H1 (cell line): ENCODE measurements around the gene TUBGCP4. TPM values are rescaled to one million over a fixed set of nuclear protein-coding genes. Genes with fewer than 3 reads are reported as not detected.

Source experiments
- CTCF ChIA-PET: fragments of 300-600 bp; sonication (Branson Sonifier 250); formaldehyde crosslinking; loops from one replicate; lab custom pipeline; 2021; ENCODE audit not compliant: partially characterized antibody; lab: Charles Lee
- POLR2A ChIA-PET: fragments of 300-600 bp; sonication (Branson Sonifier 250); formaldehyde crosslinking; loops from one replicate; lab custom pipeline; 2021; ENCODE audit warnings: inconsistent platforms; ENCODE audit not compliant: partially characterized antibody; lab: Charles Lee
- DNase-seq, 2 experiments: peaks; one replicate each; pipeline versions ENCODE4 v3.0.0 to v3.0.0-alpha.2; 2010 to 2022; ENCODE audit warnings: low spot score in 2 of 2, low read depth in 1 of 2, mixed read lengths in 1 of 2
- FAIRE-seq: peaks from 2 replicates; lab custom pipeline; 2011; peaks lifted over from hg19 to GRCh38; lab: Jason Lieb, UNC
- H2AFZ ChIP-seq: 2 replicates; pipeline ENCODE4 v1.8.1; 2012; ENCODE audit warnings: low read length, inconsistent platforms
- H2AK5ac ChIP-seq: 2 replicates; pipeline ENCODE4 v1.6.1; 2013; ENCODE audit warnings: low read depth, low read length
- H2BK120ac ChIP-seq: replicated peaks from 2 replicates; pipeline ENCODE3; 2013; ENCODE audit warnings: low read depth, low read length, inconsistent platforms
- H2BK12ac ChIP-seq: 2 replicates; pipeline ENCODE4 v1.6.1; 2013; ENCODE audit warnings: low read depth, low read length
- H2BK15ac ChIP-seq: 2 replicates; pipeline ENCODE4 v1.6.1; 2013; ENCODE audit warnings: low read length
- H2BK20ac ChIP-seq: 2 replicates; pipeline ENCODE4 v1.6.1; 2013; ENCODE audit warnings: low read length
- H2BK5ac ChIP-seq: 2 replicates; pipeline ENCODE4 v1.6.1; 2013; ENCODE audit warnings: low read depth, low read length
- H3K14ac ChIP-seq: 2 replicates; pipeline ENCODE4 v1.6.1; 2013; ENCODE audit warnings: inconsistent platforms; ENCODE audit not compliant: insufficient read length
- H3K18ac ChIP-seq: 2 replicates; pipeline ENCODE4 v1.6.1; 2013; ENCODE audit warnings: low read length; ENCODE audit errors: extremely low read depth
- H3K23ac ChIP-seq: 2 replicates; pipeline ENCODE4 v1.6.1; 2013; ENCODE audit warnings: inconsistent platforms; ENCODE audit not compliant: insufficient read length
- H3K23me2 ChIP-seq: 2 replicates; pipeline ENCODE4 v1.6.1; 2013; ENCODE audit warnings: low read depth, low read length
- H3K27ac ChIP-seq: 2 replicates; pipeline ENCODE4 v1.6.1; 2011; ENCODE audit warnings: low read depth, low read length, inconsistent platforms
- H3K27me3 ChIP-seq, 4 experiments: replicated peaks in 1 of 4; 1 replicate in 1 of 4; 2 replicates in 3 of 4; pipeline versions ENCODE4 v1.6.1 to v1.8.1; 2011 to 2013; ENCODE audit warnings: low read length in 3 of 4, mild to moderate bottlenecking in 3 of 4, inconsistent platforms in 2 of 4, mixed read lengths in 2 of 4, moderate library complexity in 1 of 4; ENCODE audit not compliant: control insufficient read depth in 3 of 4, insufficient read depth in 3 of 4; ENCODE audit errors: extremely low read depth in 1 of 4
- H3K36me3 ChIP-seq, 4 experiments: 2 replicates each; pipeline versions ENCODE4 v1.6.1 to v1.8.1; 2011 to 2013; ENCODE audit warnings: mild to moderate bottlenecking in 4 of 4, low read length in 3 of 4, moderate library complexity in 2 of 4, control low read depth in 1 of 4, inconsistent platforms in 1 of 4; ENCODE audit not compliant: insufficient read depth in 4 of 4, control insufficient read depth in 2 of 4
- H3K4ac ChIP-seq: replicated peaks from 2 replicates; pipeline ENCODE3; 2013; ENCODE audit warnings: low read length, low read depth, mixed read lengths, inconsistent platforms; ENCODE audit not compliant: insufficient read length
- H3K4me1 ChIP-seq, 4 experiments: replicated peaks in 1 of 4; 1 replicate in 1 of 4; 2 replicates in 3 of 4; pipeline versions ENCODE4 v1.6.1 to v1.8.1; 2011 to 2013; ENCODE audit warnings: low read length in 3 of 4, inconsistent platforms in 2 of 4, mixed read lengths in 1 of 4; ENCODE audit not compliant: insufficient read depth in 4 of 4, control insufficient read depth in 3 of 4
- H3K4me2 ChIP-seq, 2 experiments: 2 replicates each; pipeline versions ENCODE4 v1.6.1 to v1.8.1; 2011 to 2013; ENCODE audit warnings: low read depth in 2 of 2, low read length in 2 of 2, control low read depth in 1 of 2, inconsistent platforms in 1 of 2, mild to moderate bottlenecking in 1 of 2; ENCODE audit not compliant: insufficient read depth in 1 of 2
- H3K4me3 ChIP-seq, 4 experiments: fragments of 200-600, 300-600 bp in 1 of 4; sonication (generic), shearing (Covaris generic), sonication (Bioruptor Twin) in 1 of 4; 2 replicates each; pipeline versions ENCODE4 v1.5.1 to v1.8.1; 2011 to 2016; ENCODE audit warnings: low read length in 4 of 4, low read depth in 3 of 4, control low read depth in 2 of 4, inconsistent platforms in 2 of 4, mild to moderate bottlenecking in 2 of 4, mixed read lengths in 1 of 4, moderate library complexity in 1 of 4; ENCODE audit not compliant: insufficient read depth in 2 of 4; ENCODE audit errors: extremely low read depth in 1 of 4
- H3K56ac ChIP-seq: replicated peaks from 2 replicates; pipeline ENCODE3; 2013; ENCODE audit warnings: low read depth, mild to moderate bottlenecking, mixed read lengths, low read length, inconsistent platforms; ENCODE audit not compliant: insufficient read length
- H3K79me1 ChIP-seq: 2 replicates; pipeline ENCODE4 v1.6.1; 2013; ENCODE audit warnings: low read depth, low read length, control low read depth
- H3K79me2 ChIP-seq, 2 experiments: 2 replicates each; pipeline versions ENCODE4 v1.6.1 to v1.8.1; 2012 to 2013; ENCODE audit warnings: low read length in 2 of 2, mild to moderate bottlenecking in 2 of 2, inconsistent platforms in 1 of 2; ENCODE audit not compliant: insufficient read depth in 2 of 2, control insufficient read depth in 1 of 2
- H3K9ac ChIP-seq, 4 experiments: replicated peaks in 1 of 4; 1 replicate in 1 of 4; 2 replicates in 3 of 4; pipeline versions ENCODE4 v1.6.1 to v1.8.1; 2011 to 2013; ENCODE audit warnings: low read depth in 3 of 4, low read length in 3 of 4, control low read depth in 2 of 4, mild to moderate bottlenecking in 2 of 4, moderate library complexity in 2 of 4, inconsistent platforms in 1 of 4; ENCODE audit errors: extremely low read depth in 1 of 4
- H3K9me3 ChIP-seq, 2 experiments: 2 replicates each; pipeline versions ENCODE4 v1.6.1 to v1.8.1; 2012 to 2013; ENCODE audit warnings: mild to moderate bottlenecking in 2 of 2, moderate library complexity in 2 of 2, control low read depth in 1 of 2, inconsistent platforms in 1 of 2, low read depth in 1 of 2, low read length in 1 of 2, mixed read lengths in 1 of 2; ENCODE audit not compliant: insufficient read depth in 2 of 2
- H4K20me1 ChIP-seq, 2 experiments: replicated peaks in 1 of 2; 2 replicates each; pipeline versions ENCODE3 to v1.8.1; 2011 to 2013; ENCODE audit warnings: inconsistent platforms in 2 of 2, low read length in 2 of 2, mild to moderate bottlenecking in 1 of 2; ENCODE audit not compliant: insufficient read depth in 2 of 2, control insufficient read depth in 1 of 2
- H4K5ac ChIP-seq: 2 replicates; pipeline ENCODE4 v1.6.1; 2013; ENCODE audit warnings: low read length, low read depth, mixed read lengths, inconsistent platforms; ENCODE audit not compliant: insufficient read length
- H4K8ac ChIP-seq: 2 replicates; pipeline ENCODE4 v1.8.0; 2013; ENCODE audit warnings: mild to moderate bottlenecking, moderate library complexity, low read length, inconsistent platforms; ENCODE audit not compliant: insufficient read depth; ENCODE audit errors: extremely low read depth
- H4K91ac ChIP-seq: replicated peaks from 2 replicates; pipeline ENCODE3; 2013; ENCODE audit warnings: low read length, mixed read lengths, inconsistent platforms; ENCODE audit not compliant: insufficient read length
- CTBP2 ChIP-seq: IDR thresholded peaks from 2 replicates; pipeline ENCODE4 v1.7.0; 2011; ENCODE audit warnings: borderline replicate concordance, mild to moderate bottlenecking, moderate library complexity, mixed read lengths, low read length; ENCODE audit not compliant: insufficient read depth, insufficient read length
- EZH2 ChIP-seq: fragments of 200-600 bp; sonication (generic); IDR thresholded peaks from 2 replicates; pipeline ENCODE4 v1.7.1; 2012; ENCODE audit warnings: low read depth, mild to moderate bottlenecking, moderate library complexity, low read length, inconsistent platforms; ENCODE audit not compliant: severe bottlenecking
- PHF8 ChIP-seq: fragments of 200-600 bp; sonication (generic); conservative IDR thresholded peaks from 2 replicates; pipeline ENCODE4 v1.7.1; 2012; ENCODE audit warnings: low read depth, mild to moderate bottlenecking, inconsistent platforms, low read length, moderate library complexity
- RAD21 ChIP-seq, 2 experiments: IDR thresholded peaks in 1 of 2; conservative IDR thresholded peaks in 1 of 2; 2 replicates each; pipeline ENCODE4 v1.6.1; 2011; ENCODE audit warnings: low read depth in 2 of 2, low read length in 2 of 2, improper control_type of control experiment in 1 of 2, inconsistent platforms in 1 of 2, mild to moderate bottlenecking in 1 of 2, moderate library complexity in 1 of 2
- RNF2 ChIP-seq: fragments of 200-900, 300-1000 bp; sonication (generic); IDR thresholded peaks from 2 replicates; pipeline ENCODE4 v1.7.1; 2016; ENCODE audit warnings: borderline replicate concordance, low read depth, mild to moderate bottlenecking, antibody characterized with exemption, low read length; ENCODE audit not compliant: poor library complexity, severe bottlenecking; ENCODE audit errors: missing control alignments
- RXRA ChIP-seq: IDR thresholded peaks from 2 replicates; pipeline ENCODE4 v1.6.1; 2011; ENCODE audit warnings: low read depth, mild to moderate bottlenecking, low read length, moderate library complexity; ENCODE audit not compliant: insufficient read depth
- SAP30 ChIP-seq: fragments of 300-600 bp; sonication (generic); IDR thresholded peaks from 2 replicates; pipeline ENCODE4 v1.7.1; 2012; ENCODE audit warnings: low read length, moderate library complexity, mild to moderate bottlenecking, inconsistent platforms; ENCODE audit not compliant: insufficient read depth, insufficient replicate concordance
- SIX5 ChIP-seq: IDR thresholded peaks from 2 replicates; pipeline ENCODE4 v1.6.1; 2011; ENCODE audit warnings: mild to moderate bottlenecking, low read depth, low read length
- TCF12 ChIP-seq: IDR thresholded peaks from 2 replicates; pipeline ENCODE4 v1.6.1; 2011; ENCODE audit warnings: low read depth, mild to moderate bottlenecking, low read length
- WGBS, 2 experiments: shearing (Covaris generic) in 1 of 2; methylation state at CpG; one replicate each; pipeline versions ENCODE4 v1.1.6 to v1.1.7; 2013 to 2015; ENCODE audit warnings: low lambda C conversion rate in 2 of 2, mixed read lengths in 2 of 2, inconsistent platforms in 1 of 2, low coverage in 1 of 2, missing lambda C conversion rate in 1 of 2; ENCODE audit not compliant: insufficient replicate concordance in 2 of 2, insufficient coverage in 1 of 2, insufficient read length in 1 of 2; ENCODE audit errors: extremely low coverage in 1 of 2, missing lambda C conversion rate in 1 of 2; 5-methylcytosine and 5-hydroxymethylcytosine counted together
- polyA plus RNA-seq, 7 experiments: library from polyadenylated mRNA; depleted of rRNA in 3 of 7; stranded (reverse) in 5 of 7; unstranded in 2 of 7; fragments of >200 nt in 5 of 7; fragments of 200-250 nt in 2 of 7; gene quantifications; 1 replicate in 5 of 7; 2 replicates in 1 of 7; 4 replicates in 1 of 7; pipeline versions ENCODE4 v1.2.1 to v1.2.3, GENCODE V29; 2011 to 2013; ENCODE audit warnings: missing spikeins in 2 of 7, mixed read lengths in 2 of 7
- total RNA-seq: library from RNA; stranded (reverse); fragmentation: NEBNext Ultra II Directional; extraction: Animal tissue kit (Norgen Biotek cat#: 25700); gene quantifications from 2 replicates; pipeline ENCODE4 v1.2.1, GENCODE V29; 2021

TUBGCP4 gene
- total and polyA plus RNA-seq, 2 of the 8 experiments (the other 6 are each of a cell fraction or from before 2014, with no cell fraction given), result 7.3 to 23.4 TPM

DNA sequence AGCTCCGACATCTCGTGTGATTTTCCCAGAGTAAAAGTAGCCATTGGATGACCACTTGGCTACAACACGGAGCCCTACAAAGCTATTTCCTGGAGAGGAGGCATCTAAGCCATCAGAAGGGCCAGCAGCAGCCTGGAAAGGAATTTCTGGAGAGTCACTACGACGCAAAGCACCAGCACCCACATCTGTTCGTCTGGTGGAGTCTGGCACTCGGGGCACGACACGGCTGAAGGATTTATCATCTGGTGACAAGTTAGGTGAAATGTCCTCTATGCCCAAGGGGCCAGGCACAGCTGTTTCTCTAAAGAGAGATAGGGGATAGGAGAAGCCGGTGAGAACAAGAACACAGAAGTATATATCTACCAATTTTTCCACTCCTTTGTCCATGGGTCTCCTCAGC is 49.5 kb downstream of the TUBGCP4 start:
- POLR2A ChIA-PET, result no interaction called here
- Histone ChIP-seq H3K23me2 (no peaks in the 10 kb centered on the region), H2BK20ac (no peak overlapping the region), H3K4me2 (no peak overlapping the region), H4K5ac (no peak overlapping the region), H3K4me3 (no peak overlapping the region), H4K20me1 (peaks cover 2 to 7% of the 10 kb centered on the region in 2 experiments), H3K14ac (no peak overlapping the region), H4K8ac (no peak overlapping the region; the same call in 1 of the 2 replicates), H3K9ac (no peak overlapping the region), H4K91ac (no peak overlapping the region), H2BK15ac (no peak overlapping the region), H3K9me3 (no peaks in the 10 kb centered on the region), H2BK120ac (no peak overlapping the region), H3K56ac (no peak overlapping the region), H3K4me1 (no peaks in the 10 kb centered on the region), H2AK5ac (no peak overlapping the region), H3K18ac (no peak overlapping the region), H3K79me2 (no peaks in the 10 kb centered on the region), H3K36me3 (peaks cover 28 to 76% (median 62%) of the 10 kb centered on the region in 4 experiments), H2BK5ac (no peak overlapping the region), H2AFZ (no peak overlapping the region), H3K27ac (no peak overlapping the region), H3K4ac (no peak overlapping the region), H2BK12ac (no peak overlapping the region), H3K27me3 (no peaks in the 10 kb centered on the region), H3K79me1 (no peaks in the 10 kb centered on the region; the same call in 1 of the 2 replicates), H3K23ac (no peak overlapping the region)
- no peak for DNase-seq
- 93% methylated on average over 10 of the region's 10 CpGs; no CpG with 5 or more reads in 1 of the 2 experiments for WGBS, 2 experiments
- CTCF ChIA-PET, result no interaction called here
- TF ChIP-seq RAD21 (IDR thresholded peaks at IDR 0.05 in 1 of 2, conservative IDR thresholded peaks at IDR 0.05 in 1 of 2; ENCODE audit: low read depth in 2 of 2, low read length in 2 of 2), result no peak
- TF ChIP-seq RNF2, result no peak
- TF ChIP-seq RXRA, result no peak
- TF ChIP-seq PHF8, result no peak
- no peak for TF ChIP-seq TCF12
- TF ChIP-seq CTBP2, result no peak
- TF ChIP-seq EZH2, result no peak
- no peak for TF ChIP-seq SIX5
- no peak for TF ChIP-seq SAP30
- FAIRE-seq, result no peak
